Ovary (tissue), 3 donors: ENCODE data around the gene OVCA2.

Source experiments
- POLR2A ChIP-seq: fragments of 450-650 bp; IDR thresholded peaks from one replicate; pipeline ENCODE4 v1.6.1; 2017; ENCODE audit warnings: antibody characterized with exemption, mild to moderate bottlenecking, moderate library complexity
- TF ChIP-seq, protein P1 (sequence below), 3 donors: fragments of 450-650 bp in 2 of 3; fragments of 200-600 bp in 1 of 3; IDR thresholded peaks; one replicate each; pipeline versions ENCODE4 v1.5.1 to v1.8.0; 2016 to 2022; ENCODE audit warnings: antibody characterized with exemption in 3 of 3, mild to moderate bottlenecking in 1 of 3
- donor health status: DM: no; HTN: no; CAD: no.

DNA sequence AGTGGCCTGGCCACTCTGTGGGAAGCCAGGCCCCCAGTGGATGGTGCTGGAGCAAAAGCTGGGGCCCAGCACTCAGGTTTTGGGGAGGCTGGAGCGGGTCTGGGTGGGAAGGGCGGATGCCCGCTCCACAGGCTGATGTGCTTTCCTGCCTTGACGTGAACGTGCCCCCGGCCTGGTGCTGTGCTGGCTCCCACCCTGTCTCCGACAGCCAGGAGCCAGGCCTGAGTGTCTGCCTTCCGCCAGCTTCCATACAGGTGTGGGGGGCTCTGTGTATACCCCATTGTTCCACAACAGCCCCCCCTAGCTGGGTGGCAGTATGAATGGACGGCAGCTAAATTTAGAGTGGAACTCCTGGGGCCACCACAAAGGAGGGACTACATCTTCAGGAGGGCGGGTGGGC is 33.1 kb downstream of the OVCA2 start:
- no peak for TF ChIP-seq POLR2A
- TF ChIP-seq, protein P1, sequence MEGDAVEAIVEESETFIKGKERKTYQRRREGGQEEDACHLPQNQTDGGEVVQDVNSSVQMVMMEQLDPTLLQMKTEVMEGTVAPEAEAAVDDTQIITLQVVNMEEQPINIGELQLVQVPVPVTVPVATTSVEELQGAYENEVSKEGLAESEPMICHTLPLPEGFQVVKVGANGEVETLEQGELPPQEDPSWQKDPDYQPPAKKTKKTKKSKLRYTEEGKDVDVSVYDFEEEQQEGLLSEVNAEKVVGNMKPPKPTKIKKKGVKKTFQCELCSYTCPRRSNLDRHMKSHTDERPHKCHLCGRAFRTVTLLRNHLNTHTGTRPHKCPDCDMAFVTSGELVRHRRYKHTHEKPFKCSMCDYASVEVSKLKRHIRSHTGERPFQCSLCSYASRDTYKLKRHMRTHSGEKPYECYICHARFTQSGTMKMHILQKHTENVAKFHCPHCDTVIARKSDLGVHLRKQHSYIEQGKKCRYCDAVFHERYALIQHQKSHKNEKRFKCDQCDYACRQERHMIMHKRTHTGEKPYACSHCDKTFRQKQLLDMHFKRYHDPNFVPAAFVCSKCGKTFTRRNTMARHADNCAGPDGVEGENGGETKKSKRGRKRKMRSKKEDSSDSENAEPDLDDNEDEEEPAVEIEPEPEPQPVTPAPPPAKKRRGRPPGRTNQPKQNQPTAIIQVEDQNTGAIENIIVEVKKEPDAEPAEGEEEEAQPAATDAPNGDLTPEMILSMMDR (IDR thresholded peaks at IDR 0.05), result no peak
